HEK293T (cell line): ENCODE measurements around the gene ACOT7.
"Not testable (repeated sequence)": the region's sequence is repeated elsewhere in the genome, so short reads cannot be mapped to it uniquely, and the experiment has no call there.

ENCODE experiments used
- CTCF ChIA-PET: fragments of 350-600 bp; formaldehyde crosslinking; extraction: SDS; loops from one replicate; lab custom pipeline; 2021; ENCODE audit warnings: antibody characterized with exemption, inconsistent platforms; lab: Yijun Ruan, JAX
- POLR2A ChIA-PET: fragments of 350-600 bp; formaldehyde crosslinking; extraction: SDS; loops from one replicate; lab custom pipeline; 2020; ENCODE audit warnings: antibody characterized with exemption, inconsistent platforms; lab: Yijun Ruan, JAX
- DNase-seq: peaks from one replicate; pipeline ENCODE4 v3.0.0; 2012; ENCODE audit warnings: mixed read lengths; ENCODE audit errors: extremely low spot score
- ARNT ChIP-seq: fragments of 450-650 bp; IDR thresholded peaks from 2 replicates; pipeline ENCODE4 v1.6.1; 2017; ENCODE audit warnings: mild to moderate bottlenecking
- BHLHE40 ChIP-seq: fragments of 450-650 bp; IDR thresholded peaks from 2 replicates; pipeline ENCODE4 v1.6.1; 2016; ENCODE audit warnings: mild to moderate bottlenecking, moderate library complexity, borderline replicate concordance
- CTBP1 ChIP-seq: fragments of 450-650 bp; IDR thresholded peaks from 2 replicates; pipeline ENCODE4 v1.6.1; 2016; ENCODE audit warnings: borderline replicate concordance
- ELF4 ChIP-seq: fragments of 450-650 bp; IDR thresholded peaks from 2 replicates; pipeline ENCODE4 v1.6.1; 2017; ENCODE audit warnings: antibody characterized with exemption
- FOXA1 ChIP-seq: fragments of 450-650 bp; IDR thresholded peaks from 2 replicates; pipeline ENCODE4 v1.6.1; 2016; ENCODE audit warnings: mild to moderate bottlenecking
- FOXK2 ChIP-seq: fragments of 450-650 bp; IDR thresholded peaks from 2 replicates; pipeline ENCODE4 v1.6.1; 2016; ENCODE audit warnings: mild to moderate bottlenecking
- FOXM1 ChIP-seq: fragments of 450-650 bp; IDR thresholded peaks from 2 replicates; pipeline ENCODE4 v1.6.1; 2017; ENCODE audit warnings: mild to moderate bottlenecking, borderline replicate concordance
- HDGF ChIP-seq: fragments of 450-650 bp; IDR thresholded peaks from 2 replicates; pipeline ENCODE4 v1.6.1; 2017; ENCODE audit warnings: antibody characterized with exemption, borderline replicate concordance
- L3MBTL2 ChIP-seq: fragments of 450-650 bp; conservative IDR thresholded peaks from 2 replicates; pipeline ENCODE4 v1.6.1; 2016; ENCODE audit warnings: mild to moderate bottlenecking
- LEF1 ChIP-seq: fragments of 450-650 bp; IDR thresholded peaks from 2 replicates; pipeline ENCODE4 v1.6.1; 2017; ENCODE audit warnings: mild to moderate bottlenecking, borderline replicate concordance
- NFRKB ChIP-seq: fragments of 450-650 bp; IDR thresholded peaks from 2 replicates; pipeline ENCODE4 v1.6.1; 2016; ENCODE audit warnings: mild to moderate bottlenecking, moderate library complexity
- SP1 ChIP-seq: fragments of 450-650 bp; IDR thresholded peaks from 2 replicates; pipeline ENCODE4 v1.6.1; 2017
- SUZ12 ChIP-seq: fragments of 450-650 bp; IDR thresholded peaks from 2 replicates; pipeline ENCODE4 v1.6.1; 2016; ENCODE audit warnings: mild to moderate bottlenecking
- TARDBP ChIP-seq: fragments of 450-650 bp; IDR thresholded peaks from 2 replicates; pipeline ENCODE4 v1.6.1; 2016
- ZNF384 ChIP-seq: fragments of 450-650 bp; IDR thresholded peaks from 2 replicates; pipeline ENCODE4 v1.6.1; 2016
- TF ChIP-seq, protein P1 (sequence below): fragments of 450-650 bp; IDR thresholded peaks from 2 replicates; pipeline ENCODE4 v1.6.1; 2016

ACOT7 gene

DNA sequence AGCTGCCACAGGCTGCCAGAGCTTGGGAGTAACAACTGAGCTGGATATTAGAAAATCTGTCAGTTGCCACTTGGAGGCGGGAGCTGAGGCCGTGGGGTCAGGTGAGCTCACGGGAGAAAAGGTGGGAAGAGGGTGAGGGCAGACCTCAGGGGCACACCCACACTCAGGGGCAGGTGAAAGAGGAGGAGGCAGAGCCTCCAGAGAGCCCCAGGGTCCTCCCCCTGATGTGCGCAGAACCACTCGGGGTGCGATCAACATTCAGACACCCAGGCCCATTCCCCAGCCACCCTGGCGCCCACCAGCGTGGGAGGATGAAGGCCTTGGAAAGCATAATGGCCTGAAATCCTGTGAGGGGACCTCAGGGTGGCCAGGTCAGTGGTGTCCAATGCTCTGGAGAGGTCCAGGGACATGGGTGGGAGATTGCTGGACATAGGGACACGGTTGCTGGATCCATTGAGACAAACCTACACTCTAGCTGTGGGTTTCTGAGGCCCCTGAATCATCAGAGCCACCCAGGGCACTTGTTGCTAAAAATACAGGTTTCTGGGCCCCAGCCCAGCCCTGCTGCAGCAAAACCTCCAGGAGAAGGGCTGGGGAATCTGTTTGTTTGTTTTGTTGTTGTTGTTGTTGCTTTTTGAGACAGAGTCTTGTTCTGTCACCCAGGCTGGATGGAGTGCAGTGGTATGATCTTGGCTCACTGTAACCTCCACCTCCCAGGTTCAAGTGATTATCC is 83.3 kb downstream of the ACOT7 start:
- no peak for DNase-seq
- CTCF ChIA-PET = no interaction called here
- TF ChIP-seq, protein P1, sequence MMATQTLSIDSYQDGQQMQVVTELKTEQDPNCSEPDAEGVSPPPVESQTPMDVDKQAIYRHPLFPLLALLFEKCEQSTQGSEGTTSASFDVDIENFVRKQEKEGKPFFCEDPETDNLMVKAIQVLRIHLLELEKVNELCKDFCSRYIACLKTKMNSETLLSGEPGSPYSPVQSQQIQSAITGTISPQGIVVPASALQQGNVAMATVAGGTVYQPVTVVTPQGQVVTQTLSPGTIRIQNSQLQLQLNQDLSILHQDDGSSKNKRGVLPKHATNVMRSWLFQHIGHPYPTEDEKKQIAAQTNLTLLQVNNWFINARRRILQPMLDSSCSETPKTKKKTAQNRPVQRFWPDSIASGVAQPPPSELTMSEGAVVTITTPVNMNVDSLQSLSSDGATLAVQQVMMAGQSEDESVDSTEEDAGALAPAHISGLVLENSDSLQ = no peak
- TF ChIP-seq HDGF (no peak), ELF4 (no peak), SUZ12 (no peak), BHLHE40 (no peak), ZNF384 (no peak), FOXA1 (no peak), FOXM1 (no peak), FOXK2 (no peak)
- POLR2A ChIA-PET = interaction anchor here (0.7 kb wide), 1 partner anchor 418 kb away, joined by 3 read pairs; no protein-coding TSS in a partner anchor

DNA sequence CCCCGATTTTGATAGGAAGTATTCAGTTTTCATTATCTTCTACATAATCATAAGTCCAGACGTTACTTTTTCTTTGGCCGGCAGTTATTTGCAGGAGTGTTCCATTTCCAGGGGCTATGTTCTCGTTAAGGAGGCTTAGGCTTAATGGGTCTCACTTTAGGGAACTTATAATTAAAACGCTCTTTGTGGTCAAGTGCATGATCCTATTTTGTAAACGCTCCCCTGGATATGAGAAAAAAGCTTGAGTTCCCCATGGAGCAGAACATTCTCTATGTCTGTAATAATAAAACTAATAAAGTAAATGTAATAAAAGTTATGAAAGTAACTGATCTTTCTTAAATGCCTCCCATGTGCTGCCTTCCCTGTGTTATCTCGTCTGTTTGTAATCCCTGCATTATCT is 84.0 kb downstream of the ACOT7 start:
- DNase-seq = no peak
- TF ChIP-seq FOXA1 (no peak), L3MBTL2 (no peak), SUZ12 (no peak), HDGF (no peak)
- CTCF ChIA-PET = no interaction called here
- POLR2A ChIA-PET = interaction anchor here (0.7 kb wide), 1 partner anchor 418 kb away, joined by 3 read pairs; no protein-coding TSS in a partner anchor

DNA sequence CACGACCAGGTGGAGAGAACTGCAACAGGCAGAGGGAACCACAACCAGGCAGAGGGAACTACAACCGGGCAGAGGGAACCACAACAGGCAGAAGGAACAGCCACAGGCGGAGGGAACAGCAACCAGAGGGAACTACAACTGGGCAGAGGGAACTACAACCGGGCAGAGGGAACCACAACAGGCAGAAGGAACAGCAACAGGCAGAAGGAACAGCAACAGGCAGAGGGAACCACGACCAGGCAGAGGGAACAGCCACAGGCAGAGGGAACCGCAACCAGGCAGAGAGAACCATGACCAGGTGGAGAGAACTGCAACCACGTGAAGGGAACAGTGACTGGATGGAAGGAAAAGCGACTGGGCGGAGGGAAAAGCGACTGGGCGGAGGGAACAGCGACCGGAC is 85.1 kb downstream of the ACOT7 start:
- no peak for DNase-seq
- TF ChIP-seq, protein P1 = no peak

DNA sequence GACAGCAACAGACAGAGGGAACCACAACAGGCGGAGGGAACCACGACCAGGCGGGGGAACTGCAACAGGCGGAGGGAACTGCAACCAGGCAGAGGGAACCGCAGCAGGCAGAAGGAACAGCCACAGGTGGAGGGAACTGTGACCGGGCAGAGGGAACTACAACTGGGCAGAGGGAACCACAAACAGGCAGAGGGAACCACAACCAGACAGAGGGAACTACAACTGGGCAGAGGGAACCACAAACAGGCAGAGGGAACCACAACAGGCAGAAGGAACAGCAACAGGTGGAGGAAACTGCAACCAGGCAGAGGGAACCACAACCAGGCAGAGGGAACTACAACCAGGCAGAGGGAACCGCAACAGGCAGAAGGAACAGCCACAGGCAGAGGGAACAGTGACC is 85.9 kb downstream of the ACOT7 start:
- DNase-seq, POLR2A ChIA-PET, CTCF ChIA-PET: not testable (repeated sequence)

More for the DNA sequence above, 85.1 kb downstream of the ACOT7 start:
- CTCF ChIA-PET = no interaction called here
- POLR2A ChIA-PET = no interaction called here

DNA sequence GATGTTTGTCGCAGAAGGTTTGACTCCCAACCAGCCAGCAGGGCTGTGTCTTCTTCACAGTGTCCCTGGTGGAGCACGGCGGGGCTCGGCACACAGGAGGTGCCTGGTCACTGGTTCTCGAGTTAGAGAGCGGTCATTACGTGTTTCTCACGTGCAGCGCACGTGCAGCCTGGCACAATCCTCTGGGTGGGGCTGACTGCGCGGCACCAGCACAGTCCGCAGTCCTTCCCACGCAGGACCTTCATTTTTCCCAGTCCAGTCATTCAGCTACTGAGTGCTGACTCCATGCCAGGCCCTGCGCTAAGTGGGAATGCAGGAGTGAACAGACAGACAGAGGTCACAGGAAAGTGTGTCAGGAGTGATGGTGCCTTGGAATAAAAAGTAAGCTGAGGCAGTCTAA is 86.5 kb downstream of the ACOT7 start:
- TF ChIP-seq ELF4 (no peak), LEF1 (no peak), FOXA1 (no peak)
- TF ChIP-seq, protein P1 = no peak
- ChIA-PET CTCF (no interaction called here), POLR2A (no interaction called here)
- DNase-seq = no peak

DNA sequence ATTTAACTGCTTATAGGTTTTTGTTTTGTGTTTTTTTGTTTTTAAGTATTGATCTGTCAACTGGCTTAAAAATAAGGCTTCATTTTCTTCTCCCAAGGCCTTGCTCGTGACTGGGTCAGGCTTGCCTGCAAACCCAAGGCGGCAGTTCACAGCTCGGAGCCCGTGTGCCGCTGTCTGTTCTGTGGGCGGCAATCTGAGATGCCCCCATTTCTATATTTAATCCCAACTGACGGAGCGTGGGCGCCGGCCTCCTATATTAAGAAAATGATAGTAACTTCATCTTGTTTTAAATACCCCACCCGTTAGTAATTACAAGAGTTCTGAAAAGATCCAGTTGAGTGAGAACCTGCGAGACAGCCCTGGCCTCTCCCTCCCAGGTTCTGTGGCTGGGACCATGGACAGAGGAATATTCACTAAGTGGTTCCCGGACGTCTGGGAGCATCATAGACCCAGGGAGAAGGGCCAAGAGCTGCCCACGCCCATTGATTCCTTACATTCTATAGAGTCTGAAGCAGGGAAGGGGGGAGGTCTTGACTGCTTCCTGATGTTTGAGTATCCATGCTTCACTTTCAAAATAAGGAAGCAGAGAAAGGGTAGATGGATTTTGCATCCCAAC is 90.1 kb downstream of the ACOT7 start:
- DNase-seq = no peak
- ChIA-PET POLR2A (no interaction called here), CTCF (no interaction called here)
- TF ChIP-seq FOXM1 = no peak

DNA sequence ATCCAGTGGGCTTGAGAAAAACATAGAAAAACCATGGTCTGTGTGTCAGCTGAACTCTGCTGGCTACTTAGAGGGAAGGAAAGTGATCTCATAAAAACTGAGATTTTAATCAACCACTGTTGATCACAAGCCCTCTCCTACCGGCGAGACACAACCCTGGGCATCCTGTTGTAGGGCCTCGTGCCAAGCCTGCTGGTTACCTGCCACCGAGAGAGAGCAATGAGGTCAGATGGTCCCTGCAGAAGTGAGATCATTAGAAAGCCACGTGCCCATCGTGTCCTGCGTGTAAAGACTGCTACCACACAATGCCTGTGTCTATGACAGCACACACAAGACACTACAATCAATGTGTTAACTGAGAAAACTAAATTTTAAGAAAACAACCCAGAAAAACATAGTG is 91.0 kb downstream of the ACOT7 start:
- no peak for DNase-seq
- ChIA-PET POLR2A (no interaction called here), CTCF (no interaction called here)
- TF ChIP-seq SUZ12 = no peak
- TF ChIP-seq CTBP1 = no peak
- no peak for TF ChIP-seq ARNT
- TF ChIP-seq, protein P1 = no peak
- no peak for TF ChIP-seq HDGF
- TF ChIP-seq ZNF384 = no peak
- TF ChIP-seq SP1 = no peak
- no peak for TF ChIP-seq ELF4
- no peak for TF ChIP-seq FOXM1
- TF ChIP-seq TARDBP = no peak
- no peak for TF ChIP-seq NFRKB
